VCaP (cell line): ENCODE measurements around the gene ETS2.

Source experiments
- H3K27ac ChIP-seq: fragments of 450-650 bp; 2 replicates; pipeline ENCODE4 v1.5.1; 2017
- CTCF ChIP-seq: fragments of 450-650 bp; conservative IDR thresholded peaks from 2 replicates; pipeline ENCODE4 v1.5.1; 2017; ENCODE audit warnings: mild to moderate bottlenecking, moderate library complexity

Gene ETS2

GRCh38 chr21:38790961-38791360, 14.8 kb upstream of the ETS2 start:
- no peak for TF ChIP-seq CTCF
- no peak overlapping the region for H3K27ac ChIP-seq

DNA sequence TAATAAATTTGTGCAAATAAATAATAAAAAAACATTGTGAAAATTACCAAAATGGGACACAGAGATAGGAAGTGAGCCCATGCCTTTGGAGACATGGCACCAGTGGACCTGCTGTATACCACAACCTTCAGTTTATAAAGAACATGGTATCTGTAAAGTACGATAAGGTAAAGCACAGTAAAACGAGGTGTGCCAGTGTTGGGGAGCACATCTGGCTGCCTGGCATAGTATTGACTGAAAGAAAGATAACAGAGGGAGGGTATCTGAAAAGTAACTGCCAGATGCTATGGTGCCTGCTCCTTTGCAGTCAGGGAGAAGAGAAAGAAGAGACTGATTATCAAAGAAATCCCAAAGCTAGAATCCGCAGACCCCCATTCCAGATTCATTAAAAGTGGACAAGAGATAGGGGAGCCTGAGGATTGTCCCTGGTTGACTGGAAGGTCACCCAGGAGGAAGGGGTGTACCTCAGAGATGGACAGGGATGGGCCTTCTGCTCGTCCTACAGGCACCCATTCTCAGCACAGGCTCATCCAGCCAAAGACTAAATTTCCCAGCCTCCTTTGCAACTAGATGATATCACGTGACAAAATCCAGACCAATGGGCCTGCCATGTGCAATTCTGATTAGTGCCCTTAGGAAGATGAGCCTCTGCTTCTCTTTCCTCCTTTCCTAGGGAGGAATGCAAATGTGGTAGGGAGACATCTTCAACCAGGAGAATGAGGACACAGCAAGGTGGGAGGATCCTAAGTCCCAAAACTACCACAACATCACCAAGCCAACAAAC, 12.9 kb upstream of the ETS2 start:
- no peak overlapping the region for H3K27ac ChIP-seq

GRCh38 chr21:38793926-38794713, 11.6 kb upstream of the ETS2 start:
- no peak overlapping the region for H3K27ac ChIP-seq
- TF ChIP-seq CTCF: no peak

More for the DNA sequence above, 12.9 kb upstream of the ETS2 start:
- TF ChIP-seq CTCF: no peak

DNA sequence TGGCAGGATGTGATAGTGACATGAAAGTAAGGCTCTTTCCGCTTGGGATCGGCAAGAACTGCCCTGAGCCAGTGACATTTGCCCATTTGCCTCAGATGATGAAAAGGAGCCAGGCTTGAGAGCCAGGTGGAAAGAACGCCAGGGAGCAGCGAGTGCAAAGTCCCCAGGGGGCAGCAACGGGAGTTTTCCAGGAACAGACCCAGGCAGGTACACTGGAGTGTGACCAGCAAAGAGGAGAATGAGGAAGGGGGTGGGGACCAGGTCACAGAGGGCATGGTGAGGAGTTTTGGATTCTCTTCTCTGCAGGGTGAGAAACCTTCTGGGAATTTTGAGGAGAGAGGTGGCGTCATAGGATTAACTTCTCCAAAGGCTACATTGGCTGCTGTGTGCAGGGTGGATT, 10.8 kb upstream of the ETS2 start:
- TF ChIP-seq CTCF: no peak
- no peak overlapping the region for H3K27ac ChIP-seq

- TF ChIP-seq CTCF: no peak
- no peak overlapping the region for H3K27ac ChIP-seq
Observed at GRCh38 chr21:38795475-38795874, 10.3 kb upstream of the ETS2 start.

GRCh38 chr21:38796424-38796823, 9.3 kb upstream of the ETS2 start:
- no peak for TF ChIP-seq CTCF
- no peak overlapping the region for H3K27ac ChIP-seq

- TF ChIP-seq CTCF: no peak
- H3K27ac ChIP-seq: no peak overlapping the region
Observed at GRCh38 chr21:38797470-38797869, 8.3 kb upstream of the ETS2 start.
